Heart left ventricle (tissue), 13 donors: ENCODE measurements around the gene FIG4.

Source experiments
- POLR2A ChIP-seq, 2 donors: fragments of 450-650 bp; IDR thresholded peaks; one replicate each; pipeline ENCODE4 v1.6.1; 2017; ENCODE audit warnings: antibody characterized with exemption in 2 of 2, mild to moderate bottlenecking in 2 of 2, moderate library complexity in 2 of 2
- TF ChIP-seq, protein P1 (sequence below), 12 donors: fragments of 200-600 bp; sonication (generic) in 4 of 12; IDR thresholded peaks; one replicate each; pipeline versions ENCODE4 v1.5.0 to v1.8.0; 2018 to 2022; ENCODE audit warnings: antibody characterized with exemption in 12 of 12, mild to moderate bottlenecking in 5 of 12
- donor health status: ischemic (EF 13 %, LVEDD 7.1; RV severe dilation, severe dysfunction).
- donor health status: DM: no; HTN: yes; CAD: no.
- donor health status: DM: no; HTN: no; CAD: no.
- donor health status: ischemic (EF 25% LVEDD 6.9; RV normal size, moderate dysfunction).
- donor health status: ischemic (EF 25% LVEDD 5.7; RV mildly dilated, moderate dysfunction).
- donor health status: ischemic (EF 35%, LVEDD 5.7; RV mildly dilated, moderate dysfunction).
- donor health status: nonischemic (EF 11% LVEDD 7.7; RV severe dilation, severe dysfunction).
- donor health status: DM: yes; HTN: yes; CAD: no.
- donor health status: PGD.
- donor health status: ischemic (EF 29% LVEDD 5.4; RV normal size, mild dysfunction).
- donor health status: nonischemic (EF 23%, LVEDD 6.1; RV moderate dilation, normal function).

DNA sequence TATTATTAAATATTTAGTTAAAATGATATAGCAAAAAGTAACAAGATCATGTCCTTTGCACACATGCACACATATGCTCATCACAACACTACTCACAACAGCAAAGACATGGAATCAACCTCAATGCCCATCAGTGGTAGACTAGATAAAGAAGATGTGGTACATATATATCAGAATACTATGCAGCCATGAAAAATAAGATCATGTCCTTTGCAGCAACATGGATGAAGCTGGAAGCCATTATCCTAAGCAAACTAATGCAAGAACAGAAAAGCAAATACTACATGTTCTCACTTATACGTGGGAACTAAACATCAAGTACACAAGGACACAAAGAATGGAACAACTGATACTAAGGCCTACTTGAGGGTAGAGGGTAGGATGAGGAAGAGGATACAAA, 14.4 kb upstream of the FIG4 start:
- TF ChIP-seq, protein P1, sequence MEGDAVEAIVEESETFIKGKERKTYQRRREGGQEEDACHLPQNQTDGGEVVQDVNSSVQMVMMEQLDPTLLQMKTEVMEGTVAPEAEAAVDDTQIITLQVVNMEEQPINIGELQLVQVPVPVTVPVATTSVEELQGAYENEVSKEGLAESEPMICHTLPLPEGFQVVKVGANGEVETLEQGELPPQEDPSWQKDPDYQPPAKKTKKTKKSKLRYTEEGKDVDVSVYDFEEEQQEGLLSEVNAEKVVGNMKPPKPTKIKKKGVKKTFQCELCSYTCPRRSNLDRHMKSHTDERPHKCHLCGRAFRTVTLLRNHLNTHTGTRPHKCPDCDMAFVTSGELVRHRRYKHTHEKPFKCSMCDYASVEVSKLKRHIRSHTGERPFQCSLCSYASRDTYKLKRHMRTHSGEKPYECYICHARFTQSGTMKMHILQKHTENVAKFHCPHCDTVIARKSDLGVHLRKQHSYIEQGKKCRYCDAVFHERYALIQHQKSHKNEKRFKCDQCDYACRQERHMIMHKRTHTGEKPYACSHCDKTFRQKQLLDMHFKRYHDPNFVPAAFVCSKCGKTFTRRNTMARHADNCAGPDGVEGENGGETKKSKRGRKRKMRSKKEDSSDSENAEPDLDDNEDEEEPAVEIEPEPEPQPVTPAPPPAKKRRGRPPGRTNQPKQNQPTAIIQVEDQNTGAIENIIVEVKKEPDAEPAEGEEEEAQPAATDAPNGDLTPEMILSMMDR (IDR thresholded peaks at IDR 0.05), result no peak
- TF ChIP-seq POLR2A (IDR thresholded peaks at IDR 0.05), result no peak
